ENCODE results near the gene ATP6AP2.

DNA sequence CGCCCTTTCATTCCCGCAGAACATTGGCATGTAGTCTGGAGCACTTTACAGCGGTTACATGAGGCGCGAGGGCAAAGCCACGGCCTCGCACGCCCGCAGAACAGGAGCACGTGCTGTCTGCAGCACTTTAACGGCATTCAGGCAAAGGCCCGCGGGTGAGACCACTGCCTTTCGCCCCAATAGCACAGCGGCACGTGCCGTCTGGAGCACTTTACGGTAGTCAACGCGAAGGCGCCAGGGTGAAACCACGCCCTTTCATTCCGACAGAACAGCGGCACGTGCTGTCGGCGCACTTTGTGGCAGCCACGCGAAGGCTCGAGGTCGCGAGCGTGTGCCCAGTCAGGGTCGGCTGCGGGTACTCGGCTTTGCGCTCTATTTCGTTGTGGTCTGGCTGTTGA lies 42.4 kb downstream of the ATP6AP2 start, which contains the start of gene MPC1L:
- no peak for TF ChIP-seq POLR2A (IDR thresholded peaks at IDR 0.05)
- TF ChIP-seq, protein P1, sequence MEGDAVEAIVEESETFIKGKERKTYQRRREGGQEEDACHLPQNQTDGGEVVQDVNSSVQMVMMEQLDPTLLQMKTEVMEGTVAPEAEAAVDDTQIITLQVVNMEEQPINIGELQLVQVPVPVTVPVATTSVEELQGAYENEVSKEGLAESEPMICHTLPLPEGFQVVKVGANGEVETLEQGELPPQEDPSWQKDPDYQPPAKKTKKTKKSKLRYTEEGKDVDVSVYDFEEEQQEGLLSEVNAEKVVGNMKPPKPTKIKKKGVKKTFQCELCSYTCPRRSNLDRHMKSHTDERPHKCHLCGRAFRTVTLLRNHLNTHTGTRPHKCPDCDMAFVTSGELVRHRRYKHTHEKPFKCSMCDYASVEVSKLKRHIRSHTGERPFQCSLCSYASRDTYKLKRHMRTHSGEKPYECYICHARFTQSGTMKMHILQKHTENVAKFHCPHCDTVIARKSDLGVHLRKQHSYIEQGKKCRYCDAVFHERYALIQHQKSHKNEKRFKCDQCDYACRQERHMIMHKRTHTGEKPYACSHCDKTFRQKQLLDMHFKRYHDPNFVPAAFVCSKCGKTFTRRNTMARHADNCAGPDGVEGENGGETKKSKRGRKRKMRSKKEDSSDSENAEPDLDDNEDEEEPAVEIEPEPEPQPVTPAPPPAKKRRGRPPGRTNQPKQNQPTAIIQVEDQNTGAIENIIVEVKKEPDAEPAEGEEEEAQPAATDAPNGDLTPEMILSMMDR (IDR thresholded peaks at IDR 0.05): no peak

Data from lower leg skin (tissue), 3 donors.